HepG2 (cell line): ENCODE results near the gene TPCN2. TPM values are rescaled to one million over a fixed set of nuclear protein-coding genes. Genes with fewer than 3 reads are reported as not detected.

ENCODE experiments used
- ATAC-seq: fragments of 200-7000 bp; cut with Tn5 transposase; 3 replicates; pipeline ENCODE4 v1.9.1; 2020; ENCODE audit warnings: mild to moderate bottlenecking, moderate library complexity
- BruUV-seq: library from RNA; stranded (reverse); fragments of 400-500 nt; replicated peaks from 2 replicates; lab custom pipeline; 2021; lab: Mats Ljungman, UMichigan
- CTCF ChIA-PET: fragments of 300-600 bp; formaldehyde crosslinking; extraction: SDS; loops from one replicate; lab custom pipeline; 2021; ENCODE audit warnings: low total read pairs, inconsistent platforms, low intra/inter-chr PET ratio; lab: Yijun Ruan, JAX
- POLR2A ChIA-PET: fragments of 350-600 bp; sonication (Branson Sonifier 250); formaldehyde crosslinking; loops from one replicate; lab custom pipeline; 2020; ENCODE audit warnings: antibody characterized with exemption, inconsistent platforms; lab: Yijun Ruan, JAX
- DNase-seq: peaks from one replicate; pipeline ENCODE4 v3.0.0-alpha.2; 2015; ENCODE audit warnings: low spot score
- FAIRE-seq: peaks from 3 replicates; lab custom pipeline; 2011; peaks lifted over from hg19 to GRCh38; lab: Jason Lieb, UNC
- H2AFZ ChIP-seq: one replicate; pipeline ENCODE4 v1.6.1; 2011; ENCODE audit warnings: low read length, inconsistent platforms
- H3K27ac ChIP-seq: fragments of 300-600 bp; 3 replicates; pipeline ENCODE4 v1.8.0; 2011; ENCODE audit warnings: mixed run types, mild to moderate bottlenecking, mixed read lengths, low read length, inconsistent platforms; ENCODE audit not compliant: insufficient read depth; ENCODE audit errors: extremely low read length
- H3K27me3 ChIP-seq, 2 experiments: fragments of 200-600 bp in 1 of 2; 2 replicates in 1 of 2; 3 replicates in 1 of 2; pipeline versions ENCODE4 v1.6.0 to v1.8.0; 2011; ENCODE audit warnings: low read length in 2 of 2, mild to moderate bottlenecking in 2 of 2, moderate library complexity in 2 of 2, inconsistent platforms in 1 of 2; ENCODE audit not compliant: insufficient read depth in 2 of 2, control insufficient read depth in 1 of 2
- H3K36me3 ChIP-seq, 2 experiments: fragments of 200-600 bp in 1 of 2; replicated peaks in 1 of 2; 2 replicates in 1 of 2; 3 replicates in 1 of 2; pipeline versions ENCODE4 v1.5.1 to v1.8.0; 2011; ENCODE audit warnings: low read length in 2 of 2, inconsistent platforms in 1 of 2; ENCODE audit not compliant: insufficient read depth in 2 of 2, control insufficient read depth in 1 of 2
- H3K4me1 ChIP-seq: 2 replicates; pipeline ENCODE4 v1.5.1; 2012; ENCODE audit warnings: low read length, inconsistent platforms; ENCODE audit not compliant: insufficient read depth
- H3K4me2 ChIP-seq: 2 replicates; pipeline ENCODE4 v1.6.0; 2011; ENCODE audit warnings: low read depth, low read length, inconsistent platforms
- H3K4me3 ChIP-seq, 3 experiments: fragments of 200-600 bp in 1 of 3; sonication (generic), shearing (Covaris generic) in 1 of 3; replicated peaks in 1 of 3; 2 replicates each; pipeline ENCODE4 v1.5.1; 2011 to 2016; ENCODE audit warnings: low read length in 3 of 3, inconsistent platforms in 2 of 3, low read depth in 2 of 3, mild to moderate bottlenecking in 2 of 3, control low read depth in 1 of 3, mixed read lengths in 1 of 3; ENCODE audit not compliant: insufficient read depth in 1 of 3
- H3K79me2 ChIP-seq: one replicate; pipeline ENCODE4 v1.6.1; 2011; ENCODE audit warnings: low read length, inconsistent platforms; ENCODE audit not compliant: insufficient read depth
- H3K9ac ChIP-seq: 2 replicates; pipeline ENCODE4 v1.6.0; 2011; ENCODE audit warnings: mild to moderate bottlenecking, low read depth, low read length, inconsistent platforms; ENCODE audit not compliant: insufficient read depth
- H3K9me3 ChIP-seq: 2 replicates; pipeline ENCODE4 v1.5.1; 2012; ENCODE audit warnings: mild to moderate bottlenecking, low read length
- H4K20me1 ChIP-seq: 2 replicates; pipeline ENCODE4 v1.6.0; 2011; ENCODE audit warnings: inconsistent platforms, mild to moderate bottlenecking, low read length, moderate library complexity; ENCODE audit not compliant: insufficient read depth
- AGO2 ChIP-seq: fragments of 200-400 bp; formaldehyde crosslinking; optimal IDR thresholded peaks from 2 replicates; pipeline ENCODE3; 2017; ENCODE audit warnings: mild to moderate bottlenecking, low read depth, low read length, moderate library complexity
- AHR ChIP-seq: IDR thresholded peaks from 2 replicates; pipeline ENCODE4 v1.6.1; 2018; ENCODE audit warnings: missing genetic modification reagents, missing compliant biosample characterization
- ARNT ChIP-seq: fragments of 450-650 bp; IDR thresholded peaks from 2 replicates; pipeline ENCODE4 v1.6.1; 2017
- ATF5 ChIP-seq: sonication (generic); formaldehyde crosslinking; IDR thresholded peaks from 2 replicates; pipeline ENCODE4 v1.4.0; 2020; ENCODE audit warnings: mild to moderate bottlenecking, low read depth, missing genetic modification reagents
- IRF2 ChIP-seq: IDR thresholded peaks from 2 replicates; pipeline ENCODE4 v1.6.1; 2018; ENCODE audit warnings: missing genetic modification reagents, missing compliant biosample characterization
- NCOA5 ChIP-seq: sonication (generic); formaldehyde crosslinking; IDR thresholded peaks from 2 replicates; pipeline ENCODE4 v1.4.0; 2020; ENCODE audit warnings: missing genetic modification reagents
- SKI ChIP-seq: fragments of 450-650 bp; IDR thresholded peaks from one replicate; pipeline ENCODE4 v1.6.1; 2018; ENCODE audit warnings: mild to moderate bottlenecking; ENCODE audit not compliant: partially characterized antibody
- THAP7 ChIP-seq: sonication (generic); formaldehyde crosslinking; IDR thresholded peaks from 2 replicates; pipeline ENCODE4 v1.8.1; 2023; ENCODE audit warnings: mild to moderate bottlenecking, missing genetic modification reagents
- TSC22D2 ChIP-seq: sonication (generic); formaldehyde crosslinking; IDR thresholded peaks from 2 replicates; pipeline ENCODE4 v1.5.1; 2020; ENCODE audit warnings: missing genetic modification reagents, mild to moderate bottlenecking, borderline replicate concordance
- ZBTB33 ChIP-seq: sonication (generic); formaldehyde crosslinking; IDR thresholded peaks from 2 replicates; pipeline ENCODE4 v1.4.0; 2020; ENCODE audit warnings: missing genetic modification reagents
- ZNF225 ChIP-seq: sonication (generic); formaldehyde crosslinking; IDR thresholded peaks from 2 replicates; pipeline ENCODE4 v1.4.0; 2020; ENCODE audit warnings: mild to moderate bottlenecking, missing genetic modification reagents
- WGBS: methylation state at CpG from one replicate; pipeline ENCODE4 v1.1.6; 2017; ENCODE audit warnings: low lambda C conversion rate; 5-methylcytosine and 5-hydroxymethylcytosine counted together
- in situ Hi-C: cut with HindIII; loops from 2 replicates; pipeline ENCODE4 v1.10.0; 2017; ENCODE audit warnings: low pct_unique_long_range_greater_than_20kb; ENCODE audit not compliant: extremely low pct_ligation_motif_present
- intact Hi-C: fragments of 100-400 bp; cut with micrococcal nuclease; formaldehyde crosslinking; loops from one replicate; pipeline ENCODE4 v1.10.0; 2022; ENCODE audit not compliant: unreplicated experiment
- polyA plus RNA-seq, 8 experiments: library from polyadenylated mRNA; depleted of rRNA in 3 of 8; stranded (reverse) in 7 of 8; unstranded in 1 of 8; fragments of >200 nt; fragmentation: Illumina TruSeq in 4 of 8; extraction: Trizol in 4 of 8; gene quantifications; 2 replicates each; pipeline versions ENCODE4 v1.2.1 to v1.2.3, GENCODE V29; 2011 to 2016; ENCODE audit warnings: low read depth in 4 of 8, missing spikeins in 1 of 8, mixed read lengths in 1 of 8; ENCODE audit not compliant: insufficient read depth in 1 of 8
- total RNA-seq, 5 experiments: library from RNA; depleted of rRNA; stranded (reverse); fragments of >200 nt; fragmentation: Illumina TruSeq; extraction: Trizol; gene quantifications; 2 replicates each; pipeline ENCODE4 v1.2.3, GENCODE V29; 2016; ENCODE audit warnings: low read depth in 1 of 5
- TF ChIP-seq, protein P1 (sequence below): sonication (generic); formaldehyde crosslinking; conservative IDR thresholded peaks from 2 replicates; pipeline ENCODE4 v1.4.0; 2020; ENCODE audit warnings: missing genetic modification reagents

TPCN2 gene
- total and polyA plus RNA-seq, 2 of the 13 experiments (the other 11 are each of a cell fraction or from before 2014, with no cell fraction given), result 5.6 to 5.9 TPM

DNA sequence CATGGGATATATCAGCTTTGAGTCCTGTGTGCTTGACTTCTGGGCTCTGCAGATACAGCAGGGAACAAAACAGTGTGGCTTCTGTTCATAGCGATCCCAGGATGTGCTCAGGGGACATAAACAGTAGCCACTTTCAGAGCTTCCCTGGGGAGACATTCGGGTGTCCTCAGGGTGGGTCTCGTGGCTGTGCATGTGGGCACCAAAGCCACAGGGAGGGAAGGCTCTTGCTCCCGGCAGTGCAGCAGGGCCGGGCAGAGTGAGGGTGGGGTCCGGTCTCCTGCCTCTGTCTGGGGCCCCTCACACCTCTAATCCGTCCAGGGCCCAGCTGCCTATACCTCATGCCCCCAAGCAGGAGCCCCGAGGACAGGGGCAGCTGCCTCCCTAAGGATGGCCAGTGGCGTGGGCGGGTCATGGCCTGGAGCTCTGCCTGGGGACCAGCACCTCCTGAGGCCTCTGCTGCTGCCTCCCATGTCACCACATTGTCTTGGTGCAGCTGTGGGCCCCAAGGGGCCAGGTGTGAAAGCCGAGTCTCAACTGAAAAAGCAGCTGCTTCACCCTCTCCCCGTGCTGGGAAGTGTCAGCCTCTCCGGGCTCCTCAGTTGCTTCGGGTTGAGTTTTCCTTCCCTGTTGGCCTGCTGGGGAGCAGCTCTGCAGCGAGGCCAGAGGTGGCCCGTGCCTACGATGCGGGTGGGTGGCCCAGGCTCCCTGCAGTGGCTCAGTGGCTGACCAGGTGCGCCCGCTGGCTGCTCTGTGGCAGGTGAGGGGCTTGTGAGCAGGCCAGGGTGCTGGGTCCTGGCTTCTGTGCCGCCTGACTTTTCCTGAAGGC is 3.8 kb downstream of the TPCN2 start:
- WGBS, result 100% methylated on average over 1 of the region's 21 CpGs

DNA sequence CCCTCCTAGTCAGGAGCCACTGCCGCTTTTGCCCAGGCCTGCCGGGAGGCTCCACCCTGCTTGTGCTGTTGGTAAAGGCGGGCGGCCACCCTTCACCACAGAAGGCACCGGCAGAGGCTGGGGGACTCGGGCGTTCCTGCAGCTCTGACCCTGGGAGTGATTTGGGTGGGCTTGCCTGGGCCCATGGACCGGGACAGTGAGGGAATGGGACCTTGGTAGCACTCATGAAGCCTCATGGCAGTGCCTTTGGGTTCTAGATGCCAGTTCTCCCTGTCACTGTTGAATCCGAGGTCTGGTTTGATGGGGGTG is 4.4 kb downstream of the TPCN2 start:
- 100% methylated on average over 6 of the region's 9 CpGs for WGBS
- intact Hi-C loops, result no loop called here
- H3K9me3 ChIP-seq, result no peaks in the 10 kb centered on the region
- ChIA-PET POLR2A (no interaction called here), CTCF (no interaction called here)
- peaks cover 40% of the 10 kb centered on the region for H3K4me1 ChIP-seq
- H3K4me3 ChIP-seq, result no peak overlapping the region
- H3K4me2 ChIP-seq, result no peak overlapping the region
- in situ Hi-C loops, result no loop called here
- DNase-seq (no peak), ATAC-seq (no peak), FAIRE-seq (no peak)
- no peak overlapping the region for H2AFZ ChIP-seq
- 0 out of 2 replicates have a peak, but pooled peaks cover 3% of the 10 kb centered on the region for H4K20me1 ChIP-seq
- H3K27me3 ChIP-seq, result no peaks in the 10 kb centered on the region
- peaks cover 9% of the 10 kb centered on the region for H3K79me2 ChIP-seq
- TF ChIP-seq, protein P1, sequence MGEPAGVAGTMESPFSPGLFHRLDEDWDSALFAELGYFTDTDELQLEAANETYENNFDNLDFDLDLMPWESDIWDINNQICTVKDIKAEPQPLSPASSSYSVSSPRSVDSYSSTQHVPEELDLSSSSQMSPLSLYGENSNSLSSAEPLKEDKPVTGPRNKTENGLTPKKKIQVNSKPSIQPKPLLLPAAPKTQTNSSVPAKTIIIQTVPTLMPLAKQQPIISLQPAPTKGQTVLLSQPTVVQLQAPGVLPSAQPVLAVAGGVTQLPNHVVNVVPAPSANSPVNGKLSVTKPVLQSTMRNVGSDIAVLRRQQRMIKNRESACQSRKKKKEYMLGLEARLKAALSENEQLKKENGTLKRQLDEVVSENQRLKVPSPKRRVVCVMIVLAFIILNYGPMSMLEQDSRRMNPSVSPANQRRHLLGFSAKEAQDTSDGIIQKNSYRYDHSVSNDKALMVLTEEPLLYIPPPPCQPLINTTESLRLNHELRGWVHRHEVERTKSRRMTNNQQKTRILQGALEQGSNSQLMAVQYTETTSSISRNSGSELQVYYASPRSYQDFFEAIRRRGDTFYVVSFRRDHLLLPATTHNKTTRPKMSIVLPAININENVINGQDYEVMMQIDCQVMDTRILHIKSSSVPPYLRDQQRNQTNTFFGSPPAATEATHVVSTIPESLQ (CRISPR knock-in tag), result no peak
- TF ChIP-seq THAP7 (CRISPR knock-in tag) (no peak), IRF2 (CRISPR knock-in tag) (no peak), ATF5 (no peak), ZBTB33 (no peak), ARNT (no peak), TSC22D2 (no peak), AHR (CRISPR knock-in tag) (no peak), SKI (no peak), NCOA5 (CRISPR knock-in tag) (no peak)
- BruUV-seq, result no TSS peak
- H3K9ac ChIP-seq, result no peak overlapping the region
- peaks cover 4 to 8% of the 10 kb centered on the region in 2 experiments; a peak in 3 of 5 replicates for H3K36me3 ChIP-seq
- H3K27ac ChIP-seq, result no peak overlapping the region

More for the DNA sequence above, 3.8 kb downstream of the TPCN2 start:
- TF ChIP-seq AGO2 (peak; percentile 16), ZNF225 (CRISPR knock-in tag) (no peak)
- ATAC-seq, result no peak
- no TSS peak for BruUV-seq
- H3K27me3 ChIP-seq, result no peaks in the 10 kb centered on the region
- DNase-seq, result no peak
- peaks cover 46% of the 10 kb centered on the region for H3K4me1 ChIP-seq
- H3K4me3 ChIP-seq, result no peak overlapping the region
- POLR2A ChIA-PET, result no interaction called here
- no peak overlapping the region for H2AFZ ChIP-seq
- FAIRE-seq, result no peak
- H3K36me3 ChIP-seq, result peaks cover 4 to 6% of the 10 kb centered on the region in 2 experiments; a peak in 3 of 5 replicates
- CTCF ChIA-PET, result no interaction called here
- no peak overlapping the region for H3K9ac ChIP-seq
- intact Hi-C loops (no loop called here), in situ Hi-C loops (no loop called here)
- 0 out of 2 replicates have a peak, but pooled peaks cover 3% of the 10 kb centered on the region for H4K20me1 ChIP-seq
- H3K4me2 ChIP-seq, result no peak overlapping the region
- peaks cover 9% of the 10 kb centered on the region for H3K79me2 ChIP-seq
- no peak overlapping the region for H3K27ac ChIP-seq
- H3K9me3 ChIP-seq, result no peaks in the 10 kb centered on the region
